ENCODE measurements around the gene SAPCD2. TPM values are rescaled to one million over a fixed set of nuclear protein-coding genes. Genes with fewer than 3 reads are reported as not detected.

The SAPCD2 gene
- total and polyA plus RNA-seq, 9 of the 15 experiments (the other 6 are each of a cell fraction or from before 2014, with no cell fraction given), result 3.4 to 91.8 (median 18.8) TPM

GRCh38 chr9:137075275-137075775, 5.0 kb upstream of the SAPCD2 start (continued):
- TF ChIP-seq ZNF143 (CRISPR knock-in tag; IDR thresholded peaks at IDR 0.05) (no peak), ZNF224 (CRISPR knock-in tag; IDR thresholded peaks at IDR 0.05) (no peak), ZNF354B (CRISPR knock-in tag; IDR thresholded peaks at IDR 0.05) (no peak), RBM15 (IDR thresholded peaks at IDR 0.05; ENCODE audit: insufficient read depth, low read length) (no peak), FOSL1 (tag; conservative IDR thresholded peaks at IDR 0.05) (no peak; the same call in 1 of the 2 replicates), LCOR (CRISPR knock-in tag; IDR thresholded peaks at IDR 0.05) (0 out of 2 replicates have a peak, but pooled peaks have one; percentile 16), SIX5 (IDR thresholded peaks at IDR 0.05; ENCODE audit: borderline replicate concordance in 1 of 2, insufficient read depth in 1 of 2, low read depth in 1 of 2, low read length in 2 of 2) (no peak), ZBTB7A (IDR thresholded peaks at IDR 0.05; ENCODE audit: borderline replicate concordance, control insufficient read depth, low read depth, low read length) (no peak), SREBF1 (IDR thresholded peaks at IDR 0.05; ENCODE audit: borderline replicate concordance, low read depth, low read length) (no peak), E2F5 (CRISPR knock-in tag; IDR thresholded peaks at IDR 0.05) (no peak), ATF1 (CRISPR knock-in tag; IDR thresholded peaks at IDR 0.05) (no peak), ATF1 (tag; IDR thresholded peaks at IDR 0.05) (0 out of 2 replicates have a peak, but pooled peaks have one; percentile 61), ZSCAN32 (CRISPR knock-in tag; IDR thresholded peaks at IDR 0.05) (no peak), RBBP5 (IDR thresholded peaks at IDR 0.05; ENCODE audit: borderline replicate concordance, insufficient read depth, low read length, poor library complexity, severe bottlenecking) (no peak), ZNF644 (tag; IDR thresholded peaks at IDR 0.05; ENCODE audit: low read depth) (peak; percentile 95), DACH1 (IDR thresholded peaks at IDR 0.05; ENCODE audit: partially characterized antibody) (no peak), SMARCE1 (IDR thresholded peaks at IDR 0.05) (no peak), OTX1 (CRISPR knock-in tag; IDR thresholded peaks at IDR 0.05) (no peak), TFAP4 (CRISPR knock-in tag; IDR thresholded peaks at IDR 0.05; ENCODE audit: borderline replicate concordance) (no peak), ZNF449 (CRISPR knock-in tag; IDR thresholded peaks at IDR 0.05) (no peak), ZNF274 (IDR thresholded peaks at IDR 0.05; ENCODE audit: borderline replicate concordance, low read depth, low read length) (no peak), CREB1 (IDR thresholded peaks at IDR 0.05) (no peak), CREB1 (CRISPR knock-in tag; IDR thresholded peaks at IDR 0.05) (0 out of 2 replicates have a peak, but pooled peaks have one; percentile 12), IRF2 (CRISPR knock-in tag; IDR thresholded peaks at IDR 0.05) (no peak), ZNF766 (CRISPR knock-in tag; conservative IDR thresholded peaks at IDR 0.05) (peak; percentile 91), MAFF (IDR thresholded peaks at IDR 0.05; ENCODE audit: low read length) (no peak)
- TF ChIP-seq, protein P1, sequence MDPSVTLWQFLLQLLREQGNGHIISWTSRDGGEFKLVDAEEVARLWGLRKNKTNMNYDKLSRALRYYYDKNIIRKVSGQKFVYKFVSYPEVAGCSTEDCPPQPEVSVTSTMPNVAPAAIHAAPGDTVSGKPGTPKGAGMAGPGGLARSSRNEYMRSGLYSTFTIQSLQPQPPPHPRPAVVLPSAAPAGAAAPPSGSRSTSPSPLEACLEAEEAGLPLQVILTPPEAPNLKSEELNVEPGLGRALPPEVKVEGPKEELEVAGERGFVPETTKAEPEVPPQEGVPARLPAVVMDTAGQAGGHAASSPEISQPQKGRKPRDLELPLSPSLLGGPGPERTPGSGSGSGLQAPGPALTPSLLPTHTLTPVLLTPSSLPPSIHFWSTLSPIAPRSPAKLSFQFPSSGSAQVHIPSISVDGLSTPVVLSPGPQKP (CRISPR knock-in tag; IDR thresholded peaks at IDR 0.05), result no peak

Data from K562 (cell line).